ENCODE measurements around the gene AFAP1L1. TPM values are rescaled to one million over a fixed set of nuclear protein-coding genes. Genes with fewer than 3 reads are reported as not detected.

The AFAP1L1 gene
- polyA plus RNA-seq, 3 donors, result 18.8 to 23.2 (median 20.9) TPM

- DNase-seq (ENCODE audit: extremely low read depth in 1 of 11, low read depth in 9 of 11, low spot score in 4 of 11), result no peak
Observed at GRCh38 chr5:149358294-149358651, 86.6 kb downstream of the AFAP1L1 start.

- DNase-seq (ENCODE audit: extremely low read depth in 1 of 11, low read depth in 9 of 11, low spot score in 4 of 11), result no peak
Observed at GRCh38 chr5:149358868-149359495, 87.3 kb downstream of the AFAP1L1 start.

- no peak for DNase-seq (ENCODE audit: extremely low read depth in 1 of 11, low read depth in 9 of 11, low spot score in 4 of 11)
Observed at GRCh38 chr5:149360272-149360671, 88.6 kb downstream of the AFAP1L1 start.

GRCh38 chr5:149362541-149362940 is 90.9 kb downstream of the AFAP1L1 start:
- no peak for DNase-seq (ENCODE audit: extremely low read depth in 1 of 11, low read depth in 9 of 11, low spot score in 4 of 11)

GRCh38 chr5:149363358-149363757 is 91.7 kb downstream of the AFAP1L1 start:
- no peak for DNase-seq (ENCODE audit: extremely low read depth in 1 of 11, low read depth in 9 of 11, low spot score in 4 of 11)

GRCh38 chr5:149363936-149364335 is 92.3 kb downstream of the AFAP1L1 start:
- DNase-seq (ENCODE audit: extremely low read depth in 1 of 11, low read depth in 9 of 11, low spot score in 4 of 11), result no peak

- DNase-seq (ENCODE audit: extremely low read depth in 1 of 11, low read depth in 9 of 11, low spot score in 4 of 11), result no peak
Observed at GRCh38 chr5:149364719-149365118, 93.1 kb downstream of the AFAP1L1 start.

GRCh38 chr5:149365418-149365817 is 93.8 kb downstream of the AFAP1L1 start:
- DNase-seq (ENCODE audit: extremely low read depth in 1 of 11, low read depth in 9 of 11, low spot score in 4 of 11), result no peak

GRCh38 chr5:149366169-149366729 is 94.6 kb downstream of the AFAP1L1 start:
- no peak for DNase-seq (ENCODE audit: extremely low read depth in 1 of 11, low read depth in 9 of 11, low spot score in 4 of 11)

- peak in 4 of 11 donors; percentile 54 to 69 (median 62) for DNase-seq (ENCODE audit: extremely low read depth in 1 of 11, low read depth in 9 of 11, low spot score in 4 of 11)
Observed at GRCh38 chr5:149367249-149367971, 95.8 kb downstream of the AFAP1L1 start.

GRCh38 chr5:149367972-149368645 is 96.5 kb downstream of the AFAP1L1 start:
- DNase-seq (ENCODE audit: extremely low read depth in 1 of 11, low read depth in 9 of 11, low spot score in 4 of 11), result no peak

GRCh38 chr5:149370878-149371277 is 99.2 kb downstream of the AFAP1L1 start:
- DNase-seq (ENCODE audit: extremely low read depth in 1 of 11, low read depth in 9 of 11, low spot score in 4 of 11), result no peak

GRCh38 chr5:149371296-149371962 is 99.8 kb downstream of the AFAP1L1 start:
- peak in 1 of 11 donors; percentile 44 for DNase-seq (ENCODE audit: extremely low read depth in 1 of 11, low read depth in 9 of 11, low spot score in 4 of 11)

GRCh38 chr5:149372076-149372795 is 100.6 kb downstream of the AFAP1L1 start:
- no peak for DNase-seq (ENCODE audit: extremely low read depth in 1 of 11, low read depth in 9 of 11, low spot score in 4 of 11)

GRCh38 chr5:149372932-149373331 is 101.3 kb downstream of the AFAP1L1 start:
- DNase-seq (ENCODE audit: extremely low read depth in 1 of 11, low read depth in 9 of 11, low spot score in 4 of 11), result no peak

GRCh38 chr5:149374303-149374702 is 102.6 kb downstream of the AFAP1L1 start:
- DNase-seq (ENCODE audit: extremely low read depth in 1 of 11, low read depth in 9 of 11, low spot score in 4 of 11), result no peak

- no peak for DNase-seq (ENCODE audit: extremely low read depth in 1 of 11, low read depth in 9 of 11, low spot score in 4 of 11)
Observed at GRCh38 chr5:149374801-149375200, 103.1 kb downstream of the AFAP1L1 start.

GRCh38 chr5:149375434-149375833 is 103.8 kb downstream of the AFAP1L1 start:
- DNase-seq (ENCODE audit: extremely low read depth in 1 of 11, low read depth in 9 of 11, low spot score in 4 of 11), result no peak

GRCh38 chr5:149376104-149376503 is 104.4 kb downstream of the AFAP1L1 start:
- DNase-seq (ENCODE audit: extremely low read depth in 1 of 11, low read depth in 9 of 11, low spot score in 4 of 11), result no peak
